Neuronal stem cell (in vitro differentiated cells): ENCODE data around the gene RSPH6A.

Experiments used
- DNase-seq: peaks from one replicate; pipeline ENCODE4 v3.0.0-alpha.2; 2013; ENCODE audit warnings: low spot score
- H2AFZ ChIP-seq: one replicate; pipeline ENCODE4 v1.6.1; 2013; ENCODE audit warnings: mild to moderate bottlenecking, low read length, inconsistent platforms
- H2AK5ac ChIP-seq: 2 replicates; pipeline ENCODE4 v1.6.1; 2013; ENCODE audit warnings: low read depth, mild to moderate bottlenecking, inconsistent platforms, low read length, moderate library complexity, mixed read lengths
- H2BK120ac ChIP-seq: 2 replicates; pipeline ENCODE4 v1.6.1; 2013; ENCODE audit warnings: low read depth, mild to moderate bottlenecking, inconsistent platforms, low read length, moderate library complexity, mixed read lengths
- H2BK12ac ChIP-seq: one replicate; pipeline ENCODE4 v1.6.1; 2013; ENCODE audit warnings: low read length, inconsistent platforms
- H2BK15ac ChIP-seq: 2 replicates; pipeline ENCODE4 v1.6.1; 2013; ENCODE audit warnings: mild to moderate bottlenecking, low read length, inconsistent platforms, mixed read lengths
- H2BK5ac ChIP-seq: one replicate; pipeline ENCODE4 v1.6.1; 2013; ENCODE audit warnings: inconsistent platforms, mild to moderate bottlenecking, low read length, moderate library complexity
- H3K14ac ChIP-seq: one replicate; pipeline ENCODE4 v1.6.1; 2013; ENCODE audit warnings: low read length, inconsistent platforms
- H3K18ac ChIP-seq: 2 replicates; pipeline ENCODE4 v1.6.1; 2013; ENCODE audit warnings: low read length, inconsistent platforms
- H3K23ac ChIP-seq: 2 replicates; pipeline ENCODE4 v1.6.1; 2013; ENCODE audit warnings: low read depth, mild to moderate bottlenecking, mixed read lengths, low read length, inconsistent platforms; ENCODE audit not compliant: poor library complexity
- H3K27ac ChIP-seq: replicated peaks from 3 replicates; pipeline ENCODE4 v1.5.1; 2013; ENCODE audit warnings: low read length, inconsistent platforms
- H3K27me3 ChIP-seq, 3 experiments: 2 replicates each; pipeline ENCODE4 v1.6.1; 2013; ENCODE audit warnings: low read length in 3 of 3, mild to moderate bottlenecking in 2 of 3, inconsistent platforms in 1 of 3, low read depth in 1 of 3, mixed read lengths in 1 of 3, moderate library complexity in 1 of 3; ENCODE audit not compliant: control insufficient read depth in 3 of 3, insufficient read depth in 3 of 3
- H3K36me3 ChIP-seq, 2 donors: replicated peaks in 1 of 2; 2 replicates each; pipeline ENCODE4 v1.6.1; 2013; ENCODE audit warnings: low read length in 2 of 2; ENCODE audit not compliant: control insufficient read depth in 2 of 2, insufficient read depth in 2 of 2
- H3K4ac ChIP-seq: 2 replicates; pipeline ENCODE4 v1.6.1; 2013; ENCODE audit warnings: inconsistent platforms, mild to moderate bottlenecking, low read length, moderate library complexity
- H3K4me1 ChIP-seq, 2 donors: 1 replicate in 1 of 2; 2 replicates in 1 of 2; pipeline ENCODE4 v1.6.1; 2013; ENCODE audit warnings: low read length in 2 of 2, low read depth in 1 of 2; ENCODE audit not compliant: control insufficient read depth in 2 of 2, insufficient read depth in 1 of 2
- H3K4me2 ChIP-seq: one replicate; pipeline ENCODE4 v1.6.1; 2013; ENCODE audit warnings: mild to moderate bottlenecking, low read length, inconsistent platforms; ENCODE audit not compliant: insufficient read depth, poor library complexity, severe bottlenecking
- H3K4me3 ChIP-seq, 2 donors: 2 replicates each; pipeline ENCODE4 v1.5.1; 2013; ENCODE audit warnings: low read length in 2 of 2, mild to moderate bottlenecking in 2 of 2, inconsistent platforms in 1 of 2, moderate library complexity in 1 of 2
- H3K79me1 ChIP-seq: one replicate; pipeline ENCODE4 v1.6.1; 2013; ENCODE audit warnings: low read depth, mild to moderate bottlenecking, inconsistent platforms, low read length, moderate library complexity
- H3K9ac ChIP-seq: one replicate; pipeline ENCODE4 v1.6.1; 2013; ENCODE audit warnings: mild to moderate bottlenecking, low read depth, low read length, inconsistent platforms; ENCODE audit not compliant: poor library complexity
- H3K9me3 ChIP-seq, 2 donors: replicated peaks in 1 of 2; 2 replicates each; pipeline versions ENCODE3 to v1.6.1; 2013; ENCODE audit warnings: low read length in 2 of 2, mild to moderate bottlenecking in 2 of 2, inconsistent platforms in 1 of 2, low read depth in 1 of 2, mixed read lengths in 1 of 2, moderate library complexity in 1 of 2; ENCODE audit not compliant: control insufficient read depth in 2 of 2, insufficient read depth in 1 of 2
- H4K8ac ChIP-seq: one replicate; pipeline ENCODE4 v1.6.1; 2013; ENCODE audit warnings: low read depth, mild to moderate bottlenecking, inconsistent platforms, low read length, moderate library complexity
- H4K91ac ChIP-seq: one replicate; pipeline ENCODE4 v1.6.1; 2013; ENCODE audit warnings: low read length, low read depth, mild to moderate bottlenecking, inconsistent platforms; ENCODE audit not compliant: poor library complexity
- WGBS, 2 donors: extraction: QIAGEN DNeasy Blood & Tissue Kit; methylation state at CpG; one replicate each; pipeline ENCODE4 v1.1.7; 2013; ENCODE audit warnings: missing lambda C conversion rate in 2 of 2, mixed read lengths in 1 of 2; ENCODE audit not compliant: insufficient read length in 2 of 2, insufficient replicate concordance in 1 of 2; ENCODE audit errors: extremely low coverage in 2 of 2; 5-methylcytosine and 5-hydroxymethylcytosine counted together

Gene RSPH6A

GRCh38 chr19:45863335-45863839 lies 48.3 kb upstream of the RSPH6A start:
- Histone ChIP-seq H4K8ac (no peak overlapping the region), H3K4ac (no peak overlapping the region), H3K4me2 (peak overlapping the region; percentile 82), H3K27ac (no peak overlapping the region), H3K4me3 (peak overlapping the region; percentile 69 to 82), H2BK120ac (no peak overlapping the region), H3K36me3 (peaks cover 11 to 28% of the 10 kb centered on the region in 2 donors), H3K79me1 (peaks cover 4% of the 10 kb centered on the region), H3K23ac (peak overlapping the region; percentile 99), H3K9ac (no peak overlapping the region), H3K27me3 (peaks cover 0 to 32% (median 14%) of the 10 kb centered on the region in 3 experiments), H3K9me3 (no peaks in the 10 kb centered on the region), H2AK5ac (peak overlapping the region; percentile 90), H2BK15ac (no peak overlapping the region), H4K91ac (no peak overlapping the region), H2BK5ac (no peak overlapping the region), H3K14ac (no peak overlapping the region), H2AFZ (peak overlapping the region; percentile 87), H3K18ac (no peak overlapping the region), H3K4me1 (peaks cover 0 to 3% of the 10 kb centered on the region in 2 donors), H2BK12ac (no peak overlapping the region)
- no CpG with 5 or more reads among the region's 22 CpGs for WGBS, 2 donors
- no peak for DNase-seq

GRCh38 chr19:45862564-45863334 lies 47.6 kb upstream of the RSPH6A start, which contains the start of gene SYMPK:
Gene SYMPK, minus strand, starts transcription at chr19:45863147. Its CDS starts 8,652 bp downstream, at chr19:45854495.
- peak within 1 kb of the TSS; percentile 74 for H3K18ac ChIP-seq
- peaks cover 15 to 33% of the 10 kb centered on the region in 2 donors for H3K36me3 ChIP-seq
- H3K14ac ChIP-seq, result no peak within 1 kb of the TSS
- peak within 1 kb of the TSS; percentile 40 for H3K27ac ChIP-seq
- no peak within 1 kb of the TSS for H2BK120ac ChIP-seq
- H2AK5ac ChIP-seq, result peak within 1 kb of the TSS; percentile 90
- peaks cover 0 to 2% of the 10 kb centered on the region in 2 donors for H3K9me3 ChIP-seq
- H3K23ac ChIP-seq, result peak within 1 kb of the TSS; percentile 99
- H3K4ac ChIP-seq, result no peak within 1 kb of the TSS
- DNase-seq, result peak; percentile 98
- H4K8ac ChIP-seq, result no peak within 1 kb of the TSS
- H2AFZ ChIP-seq, result peak within 1 kb of the TSS; percentile 87
- no peak within 1 kb of the TSS for H2BK5ac ChIP-seq
- H2BK12ac ChIP-seq, result no peak within 1 kb of the TSS
- H3K4me2 ChIP-seq, result peak within 1 kb of the TSS; percentile 82
- H3K79me1 ChIP-seq, result peaks cover 8% of the 10 kb centered on the region
- no peak within 1 kb of the TSS for H4K91ac ChIP-seq
- H3K9ac ChIP-seq, result peak within 1 kb of the TSS; percentile 95
- WGBS, 2 donors, result no CpG with 5 or more reads among the region's 65 CpGs
- H2BK15ac ChIP-seq, result peak within 1 kb of the TSS; percentile 69
- H3K27me3 ChIP-seq, result peaks cover 0 to 32% (median 14%) of the 10 kb centered on the region in 3 experiments
- H3K4me1 ChIP-seq, result peaks cover 0 to 3% of the 10 kb centered on the region in 2 donors
- peak within 1 kb of the TSS; percentile 82 to 86 for H3K4me3 ChIP-seq

- no peak overlapping the region for H3K4ac ChIP-seq
- no peak overlapping the region for H2BK5ac ChIP-seq
- H3K27me3 ChIP-seq, result peaks cover 0 to 32% (median 14%) of the 10 kb centered on the region in 3 experiments
- peak overlapping the region; percentile 77 for H3K4me2 ChIP-seq
- no peak overlapping the region for H3K14ac ChIP-seq
- peak overlapping the region; percentile 84 for H2AFZ ChIP-seq
- DNase-seq, result no peak
- peaks cover 0 to 3% of the 10 kb centered on the region in 2 donors for H3K4me1 ChIP-seq
- H3K4me3 ChIP-seq, result peak overlapping the region; percentile 82 to 86
- no peak overlapping the region for H2BK15ac ChIP-seq
- H4K8ac ChIP-seq, result no peak overlapping the region
- H3K27ac ChIP-seq, result no peak overlapping the region
- H4K91ac ChIP-seq, result no peak overlapping the region
- no peak overlapping the region for H2BK120ac ChIP-seq
- no peak overlapping the region for H2AK5ac ChIP-seq
- H3K9me3 ChIP-seq, result peaks cover 0 to 2% of the 10 kb centered on the region in 2 donors
- H3K36me3 ChIP-seq, result peaks cover 15 to 33% of the 10 kb centered on the region in 2 donors
- no CpG with 5 or more reads among the region's 11 CpGs for WGBS, 2 donors
- no peak overlapping the region for H2BK12ac ChIP-seq
- no peak overlapping the region for H3K18ac ChIP-seq
- H3K9ac ChIP-seq, result peak overlapping the region; percentile 81
- H3K23ac ChIP-seq, result no peak overlapping the region
- H3K79me1 ChIP-seq, result peaks cover 8% of the 10 kb centered on the region
Measured at GRCh38 chr19:45862271-45862563, 47.1 kb upstream of the RSPH6A start.
